Measurements from ENCODE around the gene KCTD21. TPM values are rescaled to one million over a fixed set of nuclear protein-coding genes. Genes with fewer than 3 reads are reported as not detected.

The KCTD21 gene
- total RNA-seq, 4 donors from 2014 or later, result 10.6 to 16.1 (median 11.7) TPM

DNA sequence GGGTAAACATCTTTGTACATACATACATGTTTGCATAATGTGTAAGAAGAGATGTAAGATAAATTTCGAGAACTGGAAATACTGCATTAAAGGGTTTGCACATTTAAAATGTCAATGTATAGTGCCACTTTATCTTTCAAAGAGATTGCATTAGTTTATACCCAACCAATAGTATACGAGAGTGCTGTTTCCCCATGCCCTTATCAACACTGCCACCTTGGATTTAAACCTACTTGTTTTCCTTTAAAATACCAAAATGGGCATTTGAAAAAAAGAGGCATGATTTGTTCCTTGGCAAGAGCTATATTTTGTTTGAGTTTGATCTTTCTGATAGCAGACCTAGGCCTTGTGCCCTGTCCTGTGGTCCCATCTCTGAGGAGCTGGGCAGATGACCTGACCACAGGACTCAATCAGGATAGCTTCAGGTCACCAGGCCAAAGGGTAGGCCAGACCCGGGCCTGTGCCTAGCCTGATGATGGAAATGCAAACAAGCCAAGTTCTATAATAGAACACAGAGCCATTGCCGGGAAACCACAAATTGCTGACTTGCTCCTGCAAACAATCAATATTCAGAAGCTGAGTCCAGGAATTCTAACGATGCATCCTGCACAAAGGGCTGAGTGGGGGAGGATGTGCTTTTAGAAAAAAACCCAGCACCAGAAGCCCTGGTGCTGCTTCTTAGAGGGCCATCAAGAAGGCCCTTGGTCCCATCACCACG, 32.1 kb downstream of the KCTD21 start:
- TF ChIP-seq, protein P1, sequence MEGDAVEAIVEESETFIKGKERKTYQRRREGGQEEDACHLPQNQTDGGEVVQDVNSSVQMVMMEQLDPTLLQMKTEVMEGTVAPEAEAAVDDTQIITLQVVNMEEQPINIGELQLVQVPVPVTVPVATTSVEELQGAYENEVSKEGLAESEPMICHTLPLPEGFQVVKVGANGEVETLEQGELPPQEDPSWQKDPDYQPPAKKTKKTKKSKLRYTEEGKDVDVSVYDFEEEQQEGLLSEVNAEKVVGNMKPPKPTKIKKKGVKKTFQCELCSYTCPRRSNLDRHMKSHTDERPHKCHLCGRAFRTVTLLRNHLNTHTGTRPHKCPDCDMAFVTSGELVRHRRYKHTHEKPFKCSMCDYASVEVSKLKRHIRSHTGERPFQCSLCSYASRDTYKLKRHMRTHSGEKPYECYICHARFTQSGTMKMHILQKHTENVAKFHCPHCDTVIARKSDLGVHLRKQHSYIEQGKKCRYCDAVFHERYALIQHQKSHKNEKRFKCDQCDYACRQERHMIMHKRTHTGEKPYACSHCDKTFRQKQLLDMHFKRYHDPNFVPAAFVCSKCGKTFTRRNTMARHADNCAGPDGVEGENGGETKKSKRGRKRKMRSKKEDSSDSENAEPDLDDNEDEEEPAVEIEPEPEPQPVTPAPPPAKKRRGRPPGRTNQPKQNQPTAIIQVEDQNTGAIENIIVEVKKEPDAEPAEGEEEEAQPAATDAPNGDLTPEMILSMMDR (IDR thresholded peaks at IDR 0.05; ENCODE audit: low read depth), result no peak

DNA sequence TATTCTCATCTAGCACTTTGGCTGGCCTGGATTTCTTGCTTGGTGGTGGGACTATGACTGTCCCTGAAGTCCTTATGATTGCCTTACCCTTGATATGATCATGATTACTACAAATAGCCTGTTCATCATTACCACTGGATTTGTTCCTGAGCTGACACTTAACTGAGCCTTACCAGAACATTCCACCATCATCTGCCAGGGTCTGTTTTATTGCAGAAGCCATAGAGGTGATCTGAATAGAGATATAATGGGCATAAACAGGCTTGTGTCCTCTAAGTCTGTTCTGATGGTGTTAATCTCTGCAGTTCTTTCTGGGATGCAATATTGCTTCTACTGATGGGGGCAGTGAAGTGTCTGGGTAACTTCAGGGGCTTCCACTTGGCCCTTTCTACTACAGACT, 36.6 kb downstream of the KCTD21 start:
- TF ChIP-seq, protein P1 (IDR thresholded peaks at IDR 0.05; ENCODE audit: low read depth), result no peak

DNA sequence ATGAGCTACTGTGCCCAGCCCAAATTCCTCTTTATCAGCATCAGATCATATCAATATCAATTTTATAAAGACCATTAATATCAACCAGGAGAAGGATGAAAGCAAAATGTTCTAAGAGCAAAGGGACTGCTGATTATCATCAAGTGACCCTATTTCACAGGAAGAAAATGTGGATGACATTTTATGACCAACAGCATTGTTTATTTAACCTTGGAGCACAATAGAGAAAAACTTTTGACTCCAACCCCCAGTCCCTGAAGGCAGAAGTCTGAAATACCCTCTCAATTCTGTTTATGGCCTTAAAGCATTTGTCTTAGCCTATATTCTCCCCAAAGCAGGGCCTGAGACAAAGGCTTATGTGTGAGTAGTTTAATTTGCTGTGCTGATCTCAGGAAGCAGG, 37.7 kb downstream of the KCTD21 start:
- TF ChIP-seq, protein P1 (IDR thresholded peaks at IDR 0.05; ENCODE audit: low read depth), result no peak

DNA sequence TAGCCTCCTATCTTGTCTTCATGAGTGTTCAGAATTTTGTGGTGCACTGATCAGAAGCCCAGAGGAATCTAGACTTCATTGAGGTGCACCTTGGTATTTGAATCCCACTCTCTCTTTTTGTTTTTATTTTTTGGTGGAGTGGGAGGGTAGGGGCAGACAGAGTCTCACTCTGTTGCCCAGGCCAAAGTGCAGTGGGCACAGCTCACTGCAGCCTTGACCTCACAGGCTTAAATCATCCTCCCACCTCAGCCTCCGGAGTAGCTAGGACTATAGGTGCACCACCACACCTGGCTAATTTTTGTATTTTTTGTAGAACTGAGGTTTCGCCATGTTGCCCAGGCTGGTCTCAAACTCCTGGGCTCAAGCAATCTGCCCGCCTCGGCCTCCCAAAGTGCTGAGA, 38.1 kb downstream of the KCTD21 start:
- TF ChIP-seq, protein P1 (IDR thresholded peaks at IDR 0.05; ENCODE audit: low read depth), result no peak

DNA sequence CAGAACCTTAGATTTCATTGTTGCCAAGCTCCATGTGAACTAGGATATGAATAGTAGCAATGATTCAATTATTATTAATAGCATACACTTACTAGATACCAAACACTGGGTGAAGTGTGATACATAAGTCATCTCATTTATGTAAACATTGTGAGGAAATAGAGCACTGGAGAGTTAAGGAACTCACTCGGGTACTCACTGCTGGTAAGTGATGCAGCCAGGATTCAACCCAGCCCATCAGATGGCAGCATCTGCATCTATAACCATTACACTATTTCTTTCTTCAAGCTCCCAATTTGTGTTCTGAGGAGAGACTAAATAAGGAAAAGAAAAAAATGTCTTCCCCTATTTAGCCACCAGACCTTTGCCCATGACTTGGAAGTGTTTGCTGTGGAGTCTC, 38.8 kb downstream of the KCTD21 start:
- TF ChIP-seq, protein P1 (IDR thresholded peaks at IDR 0.05; ENCODE audit: low read depth), result no peak

DNA sequence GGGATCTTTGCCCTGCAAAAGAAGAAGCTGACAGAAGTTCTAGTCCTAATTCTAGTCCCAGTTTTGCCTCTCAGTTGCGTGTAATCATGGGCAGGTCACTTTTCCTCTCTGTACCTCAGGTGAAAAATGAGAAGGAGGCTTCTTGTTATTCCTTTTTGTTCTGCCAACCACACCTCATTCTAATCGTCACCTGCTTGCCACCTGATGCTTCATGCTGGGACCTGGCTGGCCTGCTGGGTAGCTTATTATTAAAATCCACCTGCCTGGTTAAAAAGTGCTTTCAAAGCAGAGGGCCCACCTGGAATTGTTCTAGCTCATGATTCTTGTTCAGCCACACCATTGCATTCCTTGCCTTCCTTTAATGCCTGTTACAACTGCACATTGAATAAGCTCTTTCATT, 40.6 kb downstream of the KCTD21 start:
- TF ChIP-seq, protein P1 (IDR thresholded peaks at IDR 0.05; ENCODE audit: low read depth), result no peak

DNA sequence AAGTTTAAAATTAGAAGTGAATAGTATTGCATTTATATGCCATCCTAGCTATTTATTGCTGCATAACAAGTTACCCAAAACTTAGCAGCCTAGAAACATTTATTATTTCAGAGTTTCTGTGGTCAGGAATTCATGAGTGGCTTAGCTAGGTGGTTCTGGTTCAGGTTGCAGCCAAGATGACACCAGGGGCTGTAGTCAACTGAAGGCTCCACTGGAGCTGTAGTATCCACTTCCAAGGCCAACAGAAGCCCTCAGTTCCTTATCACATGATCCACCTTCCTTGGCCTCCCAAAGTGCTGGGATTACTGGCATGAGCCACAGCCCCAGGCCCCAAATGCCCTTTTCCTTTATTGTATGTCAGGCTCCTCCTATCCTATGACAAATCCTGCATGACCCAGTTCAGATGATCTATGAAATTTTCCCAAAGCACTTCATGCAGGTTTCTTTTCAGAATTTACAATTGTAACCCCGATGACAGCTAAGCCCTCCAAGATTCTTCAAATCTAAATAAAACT, 42.9 kb downstream of the KCTD21 start:
- TF ChIP-seq, protein P1 (IDR thresholded peaks at IDR 0.05; ENCODE audit: low read depth), result no peak

All from subcutaneous adipose tissue (tissue), 4 donors.